ENCODE data around the gene HES5. TPM values are rescaled to one million over a fixed set of nuclear protein-coding genes. Genes with fewer than 3 reads are reported as not detected.

Gene HES5
- total and polyA plus RNA-seq, 10 of the 15 experiments (the other 5 are each of a cell fraction or from before 2014, with no cell fraction given): 0.12 to 0.15 TPM; not detected in 8

DNA sequence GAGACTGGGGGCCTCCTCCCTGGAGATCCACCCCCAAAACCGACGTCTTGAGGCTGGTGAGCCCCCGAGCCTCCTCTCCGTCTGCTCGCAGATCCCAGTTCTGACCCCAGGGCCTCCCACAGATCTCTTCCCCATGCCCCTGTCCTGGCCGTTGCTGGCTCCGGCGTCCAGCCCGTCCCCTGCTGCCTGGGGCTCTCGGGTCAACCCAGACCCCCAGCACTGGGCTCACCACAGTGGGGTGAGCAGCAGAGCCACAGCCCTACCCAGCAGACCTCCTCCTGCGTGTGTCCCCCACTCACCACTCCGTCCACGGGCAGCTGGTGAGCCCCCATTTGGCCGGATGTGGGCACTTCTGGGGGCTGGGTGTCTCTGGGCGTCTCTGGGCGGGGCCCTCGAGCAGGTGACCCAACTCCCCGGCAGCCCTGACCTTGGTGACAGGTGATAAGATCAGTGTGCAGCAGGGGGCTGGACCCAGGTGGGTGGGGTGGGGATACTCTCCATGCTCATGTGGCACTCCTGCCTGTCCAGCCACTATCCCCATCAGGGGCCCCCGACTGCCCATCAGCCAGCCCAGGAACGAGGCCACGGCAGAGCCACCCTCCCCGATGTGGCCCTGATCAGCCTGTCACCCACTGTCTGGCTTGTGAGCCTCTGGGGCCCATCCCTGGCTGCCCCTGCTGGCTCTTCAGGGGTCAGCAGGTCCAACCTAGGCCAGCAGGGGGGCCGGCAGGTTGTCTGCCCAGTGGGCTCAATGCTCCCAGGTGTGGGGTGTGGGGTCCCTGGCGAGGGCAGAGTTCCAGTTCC is 26.8 kb upstream of the HES5 start (continued):
- TF ChIP-seq ZNF592 (IDR thresholded peaks at IDR 0.05): no peak
- TF ChIP-seq MXI1 (IDR thresholded peaks at IDR 0.05; ENCODE audit: low read depth, low read length): 0 out of 2 replicates have a peak, but pooled peaks have one; percentile 28
- TF ChIP-seq, protein P1, sequence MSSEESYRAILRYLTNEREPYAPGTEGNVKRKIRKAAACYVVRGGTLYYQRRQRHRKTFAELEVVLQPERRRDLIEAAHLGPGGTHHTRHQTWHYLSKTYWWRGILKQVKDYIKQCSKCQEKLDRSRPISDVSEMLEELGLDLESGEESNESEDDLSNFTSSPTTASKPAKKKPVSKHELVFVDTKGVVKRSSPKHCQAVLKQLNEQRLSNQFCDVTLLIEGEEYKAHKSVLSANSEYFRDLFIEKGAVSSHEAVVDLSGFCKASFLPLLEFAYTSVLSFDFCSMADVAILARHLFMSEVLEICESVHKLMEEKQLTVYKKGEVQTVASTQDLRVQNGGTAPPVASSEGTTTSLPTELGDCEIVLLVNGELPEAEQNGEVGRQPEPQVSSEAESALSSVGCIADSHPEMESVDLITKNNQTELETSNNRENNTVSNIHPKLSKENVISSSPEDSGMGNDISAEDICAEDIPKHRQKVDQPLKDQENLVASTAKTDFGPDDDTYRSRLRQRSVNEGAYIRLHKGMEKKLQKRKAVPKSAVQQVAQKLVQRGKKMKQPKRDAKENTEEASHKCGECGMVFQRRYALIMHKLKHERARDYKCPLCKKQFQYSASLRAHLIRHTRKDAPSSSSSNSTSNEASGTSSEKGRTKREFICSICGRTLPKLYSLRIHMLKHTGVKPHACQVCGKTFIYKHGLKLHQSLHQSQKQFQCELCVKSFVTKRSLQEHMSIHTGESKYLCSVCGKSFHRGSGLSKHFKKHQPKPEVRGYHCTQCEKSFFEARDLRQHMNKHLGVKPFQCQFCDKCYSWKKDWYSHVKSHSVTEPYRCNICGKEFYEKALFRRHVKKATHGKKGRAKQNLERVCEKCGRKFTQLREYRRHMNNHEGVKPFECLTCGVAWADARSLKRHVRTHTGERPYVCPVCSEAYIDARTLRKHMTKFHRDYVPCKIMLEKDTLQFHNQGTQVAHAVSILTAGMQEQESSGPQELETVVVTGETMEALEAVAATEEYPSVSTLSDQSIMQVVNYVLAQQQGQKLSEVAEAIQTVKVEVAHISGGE (CRISPR knock-in tag; IDR thresholded peaks at IDR 0.05): 0 out of 2 replicates have a peak, but pooled peaks have one; percentile 15
- peak; percentile 36 to 67; a peak in 2 of 4 replicates for TF ChIP-seq BHLHE40 (IDR thresholded peaks at IDR 0.05; ENCODE audit: borderline replicate concordance in 1 of 2, low read depth in 2 of 2, low read length in 1 of 2)
